ENCODE data around the gene E2F1.

DNA sequence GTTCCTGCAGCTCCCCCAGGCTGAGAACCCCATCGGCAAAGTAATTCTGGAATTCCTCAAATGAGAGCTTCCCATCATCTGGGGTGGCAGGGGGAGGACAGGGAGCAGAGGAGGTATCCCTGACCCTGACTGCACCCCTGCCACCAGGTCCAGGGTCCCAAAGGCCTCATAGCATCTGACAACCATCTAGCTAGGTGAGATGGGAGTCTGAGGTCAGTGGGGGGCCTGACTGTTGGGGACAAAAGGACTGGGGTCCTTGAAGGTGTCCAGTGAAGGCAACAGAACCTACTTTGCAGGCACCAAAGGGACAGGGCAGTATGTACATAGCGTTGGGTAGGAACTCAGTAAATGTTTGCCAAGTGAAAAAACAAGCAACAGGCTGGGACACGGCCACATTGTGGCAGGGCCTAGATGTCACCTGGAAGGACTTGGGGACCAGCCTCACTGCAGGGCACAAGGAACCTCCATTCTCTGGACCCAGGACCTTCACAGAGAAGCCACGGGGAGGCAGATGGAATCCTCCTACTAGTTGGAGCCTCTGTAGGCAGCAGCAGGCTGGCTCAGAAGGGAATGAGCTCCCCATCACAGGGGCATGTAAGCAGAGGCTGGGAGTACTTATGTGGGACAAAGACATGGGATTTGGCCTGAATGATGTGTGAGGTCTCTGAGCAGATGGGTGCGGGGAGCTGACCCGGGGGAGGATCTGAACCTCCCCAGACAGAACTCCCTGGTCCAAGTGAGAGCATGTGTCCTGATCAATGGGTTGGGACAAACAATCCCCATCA lies 15.3 kb downstream of the E2F1 start:
- TF ChIP-seq EP300 (IDR thresholded peaks at IDR 0.05) (no peak), CTCF (IDR thresholded peaks at IDR 0.05) (no peak), POLR2AphosphoS5 (IDR thresholded peaks at IDR 0.05) (no peak)

All from esophagus muscularis mucosa (tissue), 4 donors.